ENCODE measurements around the gene PAX5.

PAX5 gene

GRCh38 chr9:36963346-36963745, 70.7 kb downstream of the PAX5 start:
- DNase-seq (ENCODE audit: insufficient read length, low spot score): no peak
- no peak for FAIRE-seq

GRCh38 chr9:36962691-36963090, 71.4 kb downstream of the PAX5 start:
- FAIRE-seq: no peak
- DNase-seq (ENCODE audit: insufficient read length, low spot score): no peak

GRCh38 chr9:36961561-36962325, 72.3 kb downstream of the PAX5 start:
- no peak for FAIRE-seq
- DNase-seq (ENCODE audit: insufficient read length, low spot score): no peak

- DNase-seq (ENCODE audit: insufficient read length, low spot score): no peak
- FAIRE-seq: no peak
These were observed 73.0 kb downstream of the PAX5 start for GRCh38 chr9:36961051-36961450.

DNA sequence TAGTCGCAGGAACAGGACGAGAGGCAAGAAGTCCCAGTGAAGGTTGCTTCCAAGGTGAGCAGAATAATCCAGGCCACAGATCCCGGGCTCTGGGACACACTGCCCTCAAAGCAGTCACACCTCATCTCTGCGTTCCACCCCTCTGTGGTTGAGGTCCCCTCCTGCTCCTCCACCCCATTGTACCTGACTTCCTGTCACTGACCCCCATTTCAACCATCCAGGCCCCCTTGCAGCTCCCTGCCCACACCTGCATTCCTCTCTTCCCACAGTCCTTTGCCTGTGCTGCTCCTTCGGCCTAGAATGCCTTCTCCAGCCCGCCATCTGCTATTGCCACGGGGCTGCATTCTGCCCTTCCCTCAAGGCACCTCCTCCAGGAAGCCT, 73.5 kb downstream of the PAX5 start:
- no peak for FAIRE-seq

DNA sequence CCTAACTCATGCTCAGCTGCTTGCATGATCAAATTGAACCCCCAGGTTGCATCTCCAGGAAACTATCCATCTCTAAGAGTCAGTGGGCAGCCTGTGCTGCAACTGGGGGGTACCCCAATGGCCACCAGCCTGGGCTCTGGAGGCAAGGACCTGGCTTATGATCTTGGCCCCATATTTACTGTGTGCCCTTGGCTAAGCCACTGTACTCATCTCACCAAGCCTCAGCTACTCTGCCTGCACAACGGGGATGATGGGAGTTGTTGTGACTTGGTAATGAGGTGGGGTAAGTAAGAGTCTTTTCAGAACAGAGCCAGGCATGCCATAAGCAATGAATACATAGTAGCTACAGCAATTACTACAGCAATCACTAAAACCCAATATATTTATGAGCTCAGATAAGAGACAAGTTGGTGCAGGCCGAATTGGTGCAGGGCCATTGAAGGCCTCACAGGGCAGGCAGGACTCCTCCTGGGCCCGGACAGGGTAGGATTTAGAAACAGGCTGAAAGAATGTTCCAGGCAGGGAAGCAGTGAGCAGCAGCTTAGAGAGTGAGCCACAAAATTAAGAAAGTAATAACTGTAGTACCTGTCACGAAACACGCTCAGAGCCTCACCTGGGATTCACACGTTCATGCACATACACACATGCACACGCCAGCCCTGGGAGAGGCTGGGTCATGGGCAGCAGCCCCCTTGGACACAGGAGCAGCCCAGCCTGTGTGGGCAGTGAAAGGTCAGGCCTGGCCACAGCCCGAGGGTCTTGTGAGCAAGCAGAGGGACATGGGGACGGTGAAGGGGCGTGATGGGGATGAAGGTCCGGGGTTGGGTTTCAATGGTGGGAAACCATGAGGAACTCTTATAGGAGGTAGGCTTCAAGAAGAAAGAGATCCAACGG, 74.1 kb downstream of the PAX5 start:
- DNase-seq (ENCODE audit: insufficient read length, low spot score): no peak
- no peak for FAIRE-seq

More for the DNA sequence above, 73.5 kb downstream of the PAX5 start:
- no peak for DNase-seq (ENCODE audit: insufficient read length, low spot score)

- DNase-seq (ENCODE audit: insufficient read length, low spot score) (no peak), FAIRE-seq (no peak)
These were observed 77.2 kb downstream of the PAX5 start for GRCh38 chr9:36956908-36957307.

- no peak for FAIRE-seq
These were observed 83.7 kb downstream of the PAX5 start for GRCh38 chr9:36950389-36950788.

GRCh38 chr9:36949466-36949865, 84.6 kb downstream of the PAX5 start:
- DNase-seq (ENCODE audit: insufficient read length, low spot score): no peak
- no peak for FAIRE-seq

More at GRCh38 chr9:36950389-36950788, 83.7 kb downstream of the PAX5 start:
- no peak for DNase-seq (ENCODE audit: insufficient read length, low spot score)

DNA sequence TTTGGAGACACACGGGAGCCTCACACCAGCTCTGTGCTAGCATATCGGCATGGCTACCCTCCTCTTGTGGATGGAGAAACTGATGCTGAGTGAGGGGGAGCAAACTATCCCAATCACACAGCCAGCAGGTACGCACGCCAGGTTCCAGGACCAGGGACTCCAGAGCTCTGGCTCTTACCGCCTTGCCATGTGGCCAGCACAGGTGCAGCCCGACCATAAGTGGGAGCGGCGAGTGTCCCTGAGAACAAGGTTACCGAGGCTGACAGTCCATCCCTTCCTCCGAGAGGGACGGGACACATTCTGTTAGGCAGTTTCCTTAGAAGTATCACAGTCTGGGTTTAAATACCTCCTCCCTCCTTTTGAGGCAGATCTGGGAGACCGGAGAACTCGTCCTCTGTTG, 86.0 kb downstream of the PAX5 start:
- FAIRE-seq: no peak

GRCh38 chr9:36946653-36947052, 87.4 kb downstream of the PAX5 start:
- FAIRE-seq: peak; percentile 42

More for the DNA sequence above, 86.0 kb downstream of the PAX5 start:
- no peak for DNase-seq (ENCODE audit: insufficient read length, low spot score)

GRCh38 chr9:36945999-36946398, 88.1 kb downstream of the PAX5 start:
- no peak for FAIRE-seq
- no peak for DNase-seq (ENCODE audit: insufficient read length, low spot score)

More at GRCh38 chr9:36946653-36947052, 87.4 kb downstream of the PAX5 start:
- no peak for DNase-seq (ENCODE audit: insufficient read length, low spot score)

DNA sequence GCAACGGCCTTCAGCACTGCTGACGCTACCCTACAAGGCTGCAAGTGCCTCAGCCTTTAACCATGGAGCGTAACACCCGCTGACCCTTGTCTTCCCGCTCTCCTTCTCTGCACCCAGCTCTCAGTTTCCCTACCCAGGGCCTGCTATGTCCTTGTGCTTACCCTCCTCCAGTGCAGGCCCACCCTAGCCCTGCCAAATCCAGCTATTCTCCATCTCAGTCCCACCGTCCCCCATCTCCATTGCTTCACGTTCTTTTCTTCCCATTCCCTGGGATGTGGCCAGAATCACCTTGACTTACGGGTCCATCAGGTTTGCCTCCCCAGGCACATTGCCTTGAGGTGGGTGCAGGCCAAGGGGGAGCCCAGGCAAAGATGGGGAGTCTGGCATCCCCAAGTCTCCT, 91.2 kb downstream of the PAX5 start:
- no peak for DNase-seq (ENCODE audit: insufficient read length, low spot score)
- FAIRE-seq: no peak

DNA sequence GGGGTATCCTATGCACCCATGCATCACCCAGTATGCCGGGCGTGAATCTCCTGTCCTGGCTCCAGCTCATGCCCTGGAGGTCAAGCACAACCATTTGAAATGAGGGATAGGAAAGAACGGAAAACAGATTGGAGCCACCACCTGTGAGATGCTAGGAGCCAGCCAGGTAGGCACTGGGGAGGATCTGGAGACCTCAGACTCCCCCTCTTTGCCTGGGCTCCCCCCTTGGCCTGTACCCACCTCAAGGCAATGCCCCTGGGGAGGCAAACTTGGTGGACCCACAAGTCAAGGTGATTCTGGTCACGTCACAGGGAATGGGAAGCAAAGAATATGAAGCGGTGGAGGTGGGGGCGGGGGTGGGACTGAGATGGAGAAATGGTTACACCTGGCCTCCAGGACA, 92.6 kb downstream of the PAX5 start:
- FAIRE-seq: no peak

GRCh38 chr9:36940881-36941280, 93.2 kb downstream of the PAX5 start:
- no peak for FAIRE-seq

More for the DNA sequence above, 92.6 kb downstream of the PAX5 start:
- no peak for DNase-seq (ENCODE audit: insufficient read length, low spot score)

DNA sequence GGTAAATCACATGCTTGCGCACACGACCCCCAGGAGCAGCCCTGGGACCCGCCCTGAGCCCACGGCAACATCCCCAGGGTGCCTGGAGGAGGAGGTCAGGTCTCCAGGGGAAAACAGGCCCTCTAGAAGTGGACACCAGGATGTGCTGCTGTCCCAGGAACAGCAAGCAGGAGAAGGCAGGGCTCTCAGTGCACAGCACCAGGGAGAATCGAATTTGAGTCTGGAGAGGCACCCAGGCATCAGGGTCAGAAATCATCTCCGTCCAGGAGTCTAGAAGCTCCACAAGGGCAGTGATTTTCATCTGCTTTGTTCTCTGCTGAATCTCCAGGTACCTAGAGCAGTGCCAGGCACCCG, 93.6 kb downstream of the PAX5 start:
- DNase-seq (ENCODE audit: insufficient read length, low spot score) (no peak), FAIRE-seq (no peak)

More at GRCh38 chr9:36940881-36941280, 93.2 kb downstream of the PAX5 start:
- no peak for DNase-seq (ENCODE audit: insufficient read length, low spot score)

GRCh38 chr9:36939655-36940499, 94.2 kb downstream of the PAX5 start:
- DNase-seq (ENCODE audit: insufficient read length, low spot score) (no peak), FAIRE-seq (no peak)

DNA sequence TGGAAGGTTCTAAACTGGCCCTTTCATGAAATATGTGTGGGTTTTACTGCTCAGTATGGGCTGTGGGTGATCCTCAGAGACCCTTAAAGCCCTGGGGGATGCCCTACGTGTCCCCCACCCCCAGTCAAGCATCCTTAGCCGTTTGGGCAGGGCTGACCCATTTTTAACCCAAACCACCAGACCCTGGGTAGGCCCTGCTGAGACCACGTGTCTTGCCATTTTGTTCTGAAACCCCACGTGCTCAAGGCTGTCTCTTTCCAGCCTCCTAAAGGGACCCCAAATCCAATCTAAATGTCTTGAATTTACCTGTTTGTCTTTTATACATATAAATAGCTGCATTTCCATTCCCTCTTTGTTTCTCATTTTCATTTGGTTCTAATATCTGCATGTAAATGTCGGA, 94.9 kb downstream of the PAX5 start:
- FAIRE-seq: no peak
- no peak for DNase-seq (ENCODE audit: insufficient read length, low spot score)

DNA sequence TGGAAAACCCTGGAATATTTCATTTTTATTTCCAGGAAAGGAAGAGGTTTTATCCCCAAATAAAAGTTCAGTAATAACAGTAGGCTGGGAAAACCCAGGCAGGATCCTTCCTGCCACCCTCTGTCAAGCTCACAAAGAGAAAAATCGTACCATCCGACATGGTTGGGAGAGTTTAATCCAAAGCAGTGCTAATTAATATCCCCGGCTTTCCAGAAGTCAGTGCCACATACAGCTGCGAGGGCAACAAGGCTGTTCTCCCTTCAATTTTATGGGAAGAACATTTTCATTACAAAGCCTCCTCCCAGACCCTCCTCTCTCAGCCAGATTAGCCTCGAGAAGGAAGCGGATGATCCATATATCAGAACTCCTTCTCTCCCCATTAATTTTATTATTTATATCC, 95.5 kb downstream of the PAX5 start:
- DNase-seq (ENCODE audit: insufficient read length, low spot score) (no peak), FAIRE-seq (no peak)

GRCh38 chr9:36937951-36938350, 96.1 kb downstream of the PAX5 start:
- DNase-seq (ENCODE audit: insufficient read length, low spot score) (no peak), FAIRE-seq (peak; percentile 26)

DNA sequence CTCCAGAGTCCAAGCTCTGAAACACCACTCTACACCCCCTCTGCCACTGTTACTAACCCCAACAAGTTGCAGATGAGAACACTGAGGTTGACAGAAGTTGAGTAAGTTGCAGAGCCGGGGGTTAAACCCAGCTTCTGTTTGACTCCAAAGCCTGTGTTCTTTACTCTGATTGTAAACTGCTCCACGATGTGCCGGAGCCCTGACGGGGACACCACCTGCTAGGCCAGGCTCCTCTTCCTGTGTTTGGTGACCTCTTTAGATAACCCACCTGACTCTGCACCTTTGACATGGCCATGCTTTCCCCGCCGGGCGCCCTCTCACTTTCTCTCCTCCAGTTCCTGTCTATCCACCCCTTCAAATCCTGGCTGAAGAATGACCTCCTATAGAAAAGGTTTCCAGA, 96.7 kb downstream of the PAX5 start:
- FAIRE-seq (peak; percentile 23), DNase-seq (ENCODE audit: insufficient read length, low spot score) (no peak)

All from GM19239 (cell line).